Kidney epithelial cell (primary cell): Measurements from ENCODE around the gene AMBRA1. TPM values are rescaled to one million over a fixed set of nuclear protein-coding genes. Genes with fewer than 3 reads are reported as not detected.

Source experiments
- DNase-seq: peaks from one replicate; pipeline ENCODE4 v3.0.0-alpha.2; 2010; ENCODE audit warnings: low read depth
- H3K27me3 ChIP-seq: 2 replicates; pipeline ENCODE4 v1.6.0; 2011; ENCODE audit warnings: low read length; ENCODE audit not compliant: control insufficient read depth, insufficient read depth
- H3K36me3 ChIP-seq: 2 replicates; pipeline ENCODE4 v1.5.1; 2011; ENCODE audit warnings: low read length; ENCODE audit not compliant: control insufficient read depth, insufficient read depth
- H3K4me3 ChIP-seq: 2 replicates; pipeline ENCODE4 v1.5.1; 2011; ENCODE audit warnings: low read depth, mild to moderate bottlenecking, control low read depth, low read length
- total RNA-seq: library from RNA; depleted of rRNA; stranded (reverse); fragments of >200 nt; gene quantifications from 2 replicates; pipeline ENCODE4 v1.2.3, GENCODE V29; 2015
- TF ChIP-seq, protein P1 (sequence below): IDR thresholded peaks from 2 replicates; pipeline ENCODE4 v1.5.1; 2011; ENCODE audit warnings: mild to moderate bottlenecking, moderate library complexity, low read length, control low read depth, inconsistent platforms; ENCODE audit not compliant: insufficient read depth, poor library complexity, severe bottlenecking

The AMBRA1 gene
- total RNA-seq, 1 donor from 2014 or later: 23.1 TPM

- Histone ChIP-seq H3K27me3 (no peaks in the 10 kb centered on the region), H3K36me3 (no peaks in the 10 kb centered on the region), H3K4me3 (no peak overlapping the region)
- TF ChIP-seq, protein P1, sequence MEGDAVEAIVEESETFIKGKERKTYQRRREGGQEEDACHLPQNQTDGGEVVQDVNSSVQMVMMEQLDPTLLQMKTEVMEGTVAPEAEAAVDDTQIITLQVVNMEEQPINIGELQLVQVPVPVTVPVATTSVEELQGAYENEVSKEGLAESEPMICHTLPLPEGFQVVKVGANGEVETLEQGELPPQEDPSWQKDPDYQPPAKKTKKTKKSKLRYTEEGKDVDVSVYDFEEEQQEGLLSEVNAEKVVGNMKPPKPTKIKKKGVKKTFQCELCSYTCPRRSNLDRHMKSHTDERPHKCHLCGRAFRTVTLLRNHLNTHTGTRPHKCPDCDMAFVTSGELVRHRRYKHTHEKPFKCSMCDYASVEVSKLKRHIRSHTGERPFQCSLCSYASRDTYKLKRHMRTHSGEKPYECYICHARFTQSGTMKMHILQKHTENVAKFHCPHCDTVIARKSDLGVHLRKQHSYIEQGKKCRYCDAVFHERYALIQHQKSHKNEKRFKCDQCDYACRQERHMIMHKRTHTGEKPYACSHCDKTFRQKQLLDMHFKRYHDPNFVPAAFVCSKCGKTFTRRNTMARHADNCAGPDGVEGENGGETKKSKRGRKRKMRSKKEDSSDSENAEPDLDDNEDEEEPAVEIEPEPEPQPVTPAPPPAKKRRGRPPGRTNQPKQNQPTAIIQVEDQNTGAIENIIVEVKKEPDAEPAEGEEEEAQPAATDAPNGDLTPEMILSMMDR: no peak
- DNase-seq: no peak
Observed at GRCh38 chr11:46553814-46554212, 40.0 kb downstream of the AMBRA1 start.

GRCh38 chr11:46551261-46551660 lies 42.6 kb downstream of the AMBRA1 start:
- Histone ChIP-seq H3K27me3 (no peaks in the 10 kb centered on the region), H3K4me3 (no peak overlapping the region), H3K36me3 (no peaks in the 10 kb centered on the region)
- no peak for DNase-seq
- TF ChIP-seq, protein P1: no peak

DNA sequence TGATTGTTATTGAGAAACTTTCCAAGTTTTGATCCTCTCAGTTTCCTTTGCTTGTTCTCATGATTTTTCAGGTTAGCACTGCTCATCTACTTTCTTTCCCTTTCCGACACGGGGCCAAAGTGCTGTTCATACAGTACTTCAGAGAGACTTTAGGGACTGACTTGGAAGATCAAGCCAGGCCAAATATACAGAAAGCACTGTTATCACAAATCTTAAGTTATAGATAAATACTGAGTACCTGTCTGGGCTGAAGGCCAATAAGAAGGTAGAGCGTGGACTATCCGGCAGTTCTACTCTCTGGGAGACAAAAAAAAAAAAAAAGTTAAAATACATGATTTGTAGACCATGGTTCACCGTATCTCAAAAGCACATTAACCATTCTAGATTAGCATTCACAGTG lies 46.2 kb downstream of the AMBRA1 start:
- Histone ChIP-seq H3K4me3 (no peak overlapping the region), H3K36me3 (no peaks in the 10 kb centered on the region), H3K27me3 (no peaks in the 10 kb centered on the region)
- DNase-seq: no peak
- TF ChIP-seq, protein P1: no peak

DNA sequence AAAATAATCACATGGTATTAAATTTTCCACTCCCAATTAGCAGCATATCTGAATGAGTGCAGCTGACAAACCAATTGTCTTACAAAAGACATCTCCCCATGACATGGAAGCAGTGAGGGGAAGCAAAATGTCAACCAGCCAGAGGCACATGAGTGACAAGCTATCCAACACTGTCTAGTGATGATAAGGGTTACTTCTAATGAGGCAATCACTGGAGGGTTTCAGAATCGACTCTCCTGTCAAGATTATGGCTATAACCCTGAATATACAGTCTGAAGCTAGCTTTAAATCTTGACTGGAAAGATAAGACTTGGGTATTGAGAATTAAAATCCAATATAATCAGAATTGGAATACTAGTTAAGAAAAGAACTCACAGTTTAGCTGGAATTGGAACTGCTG lies 50.3 kb downstream of the AMBRA1 start:
- Histone ChIP-seq H3K27me3 (no peaks in the 10 kb centered on the region), H3K4me3 (no peak overlapping the region), H3K36me3 (no peaks in the 10 kb centered on the region)
- TF ChIP-seq, protein P1: no peak
- no peak for DNase-seq

- no peak for DNase-seq
- Histone ChIP-seq H3K27me3 (no peaks in the 10 kb centered on the region), H3K4me3 (no peak overlapping the region), H3K36me3 (no peaks in the 10 kb centered on the region)
- TF ChIP-seq, protein P1: no peak
Observed at GRCh38 chr11:46541593-46542371, 52.0 kb downstream of the AMBRA1 start.

- no peak for DNase-seq
- H3K4me3 ChIP-seq: no peak overlapping the region
- TF ChIP-seq, protein P1: no peak
- no peaks in the 10 kb centered on the region for H3K36me3 ChIP-seq
- H3K27me3 ChIP-seq: no peaks in the 10 kb centered on the region
Observed at GRCh38 chr11:46540807-46541206, 53.0 kb downstream of the AMBRA1 start.
